RWPE2 (cell line): Measurements from ENCODE around the gene KCNK3.

Experiments used
- ATAC-seq: fragments of 200-7000 bp; cut with Tn5 transposase; 3 replicates; pipeline ENCODE4 v1.9.1; 2021; ENCODE audit warnings: low read depth
- DNase-seq: peaks from one replicate; pipeline ENCODE4 v3.0.0-alpha.2; 2020; ENCODE audit warnings: low spot score
- H3K27ac ChIP-seq: fragments of 450-650 bp; 2 replicates; pipeline ENCODE4 v1.5.1; 2017; ENCODE audit warnings: mild to moderate bottlenecking; ENCODE audit not compliant: poor library complexity, severe bottlenecking
- H3K27me3 ChIP-seq: fragments of 250-450 bp; sonication (Bioruptor Pico); 2 replicates; pipeline ENCODE4 v1.5.1; 2021; ENCODE audit warnings: mild to moderate bottlenecking, moderate library complexity; ENCODE audit not compliant: insufficient read depth, poor library complexity, severe bottlenecking
- H3K36me3 ChIP-seq: fragments of 250-450 bp; sonication (Bioruptor Pico); 2 replicates; pipeline ENCODE4 v1.5.1; 2020; ENCODE audit warnings: low read depth, mild to moderate bottlenecking, moderate library complexity
- H3K4me1 ChIP-seq: fragments of 250-450 bp; sonication (Bioruptor Pico); 2 replicates; pipeline ENCODE4 v1.5.1; 2021; ENCODE audit warnings: mild to moderate bottlenecking, moderate library complexity; ENCODE audit not compliant: insufficient read depth, poor library complexity, severe bottlenecking
- H3K4me3 ChIP-seq: fragments of 250-450 bp; sonication (Bioruptor Pico); 2 replicates; pipeline ENCODE4 v1.5.1; 2021; ENCODE audit warnings: mild to moderate bottlenecking, moderate library complexity; ENCODE audit not compliant: severe bottlenecking
- H3K9me3 ChIP-seq: fragments of 250-450 bp; sonication (Bioruptor Pico); 2 replicates; pipeline ENCODE4 v1.5.1; 2021; ENCODE audit warnings: mild to moderate bottlenecking, moderate library complexity; ENCODE audit not compliant: severe bottlenecking
- CTCF ChIP-seq: fragments of 450-650 bp; IDR thresholded peaks from one replicate; pipeline ENCODE4 v1.5.1; 2017; ENCODE audit warnings: mild to moderate bottlenecking, moderate library complexity; ENCODE audit not compliant: poor library complexity, severe bottlenecking

KCNK3 gene

GRCh38 chr2:26674771-26675170 lies 17.8 kb upstream of the KCNK3 start:
- no peak for ATAC-seq
- no peak for TF ChIP-seq CTCF

GRCh38 chr2:26675651-26676255 lies 16.8 kb upstream of the KCNK3 start:
- no peaks in the 10 kb centered on the region for H3K27me3 ChIP-seq
- H3K4me3 ChIP-seq, result no peak overlapping the region
- H3K9me3 ChIP-seq, result no peaks in the 10 kb centered on the region
- no peak for DNase-seq
- H3K27ac ChIP-seq, result no peak overlapping the region
- ATAC-seq, result no peak
- H3K4me1 ChIP-seq, result no peaks in the 10 kb centered on the region
- no peak for TF ChIP-seq CTCF
- H3K36me3 ChIP-seq, result no peaks in the 10 kb centered on the region

More at GRCh38 chr2:26674771-26675170, 17.8 kb upstream of the KCNK3 start:
- DNase-seq, result no peak
- Histone ChIP-seq H3K4me3 (no peak overlapping the region), H3K27ac (no peak overlapping the region), H3K4me1 (no peaks in the 10 kb centered on the region), H3K9me3 (no peaks in the 10 kb centered on the region), H3K27me3 (no peaks in the 10 kb centered on the region), H3K36me3 (no peaks in the 10 kb centered on the region)

GRCh38 chr2:26678035-26678434 lies 14.5 kb upstream of the KCNK3 start:
- H3K36me3 ChIP-seq, result no peaks in the 10 kb centered on the region

GRCh38 chr2:26679867-26680266 lies 12.7 kb upstream of the KCNK3 start:
- ATAC-seq (no peak), DNase-seq (no peak)
- Histone ChIP-seq H3K27me3 (no peaks in the 10 kb centered on the region), H3K36me3 (no peaks in the 10 kb centered on the region), H3K9me3 (no peaks in the 10 kb centered on the region), H3K4me3 (no peak overlapping the region), H3K4me1 (no peaks in the 10 kb centered on the region), H3K27ac (no peak overlapping the region)
- no peak for TF ChIP-seq CTCF

More at GRCh38 chr2:26678035-26678434, 14.5 kb upstream of the KCNK3 start:
- Histone ChIP-seq H3K9me3 (no peaks in the 10 kb centered on the region), H3K27ac (no peak overlapping the region), H3K27me3 (no peaks in the 10 kb centered on the region), H3K4me1 (no peaks in the 10 kb centered on the region), H3K4me3 (no peak overlapping the region)
- no peak for TF ChIP-seq CTCF
- no peak for ATAC-seq
- DNase-seq, result no peak

- DNase-seq (peak; percentile 14), ATAC-seq (no peak)
- Histone ChIP-seq H3K4me1 (no peaks in the 10 kb centered on the region), H3K27ac (no peak overlapping the region), H3K4me3 (no peak overlapping the region), H3K36me3 (no peaks in the 10 kb centered on the region), H3K9me3 (no peaks in the 10 kb centered on the region), H3K27me3 (no peaks in the 10 kb centered on the region)
- no peak for TF ChIP-seq CTCF
Measured at GRCh38 chr2:26681656-26682055, 10.9 kb upstream of the KCNK3 start.
